HG03097 (cell line): Measurements from ENCODE around the gene TNS3.

ENCODE experiments used
- ATAC-seq: cut with Tn5 transposase; IDR thresholded peaks from one replicate; pipeline ENCODE4 v1.9.1; 2021; ENCODE audit not compliant: unreplicated experiment, low FRiP score

The TNS3 gene

GRCh38 chr7:47337531-47337930 lies 244.4 kb downstream of the TNS3 start:
- ATAC-seq, result peak; percentile 54

GRCh38 chr7:47336472-47337425 lies 245.2 kb downstream of the TNS3 start:
- no peak for ATAC-seq

- ATAC-seq, result no peak
Observed at GRCh38 chr7:47335557-47336471, 246.1 kb downstream of the TNS3 start.

- no peak for ATAC-seq
Observed at GRCh38 chr7:47335071-47335470, 246.8 kb downstream of the TNS3 start.

- ATAC-seq, result no peak
Observed at GRCh38 chr7:47333959-47334358, 248.0 kb downstream of the TNS3 start.

- no peak for ATAC-seq
Observed at GRCh38 chr7:47333554-47333887, 248.4 kb downstream of the TNS3 start.

- ATAC-seq, result no peak
Observed at GRCh38 chr7:47332681-47333553, 249.0 kb downstream of the TNS3 start.

GRCh38 chr7:47332213-47332612 lies 249.7 kb downstream of the TNS3 start:
- no peak for ATAC-seq

GRCh38 chr7:47331179-47331565 lies 250.7 kb downstream of the TNS3 start:
- no peak for ATAC-seq

GRCh38 chr7:47330561-47331178 lies 251.2 kb downstream of the TNS3 start:
- no peak for ATAC-seq

GRCh38 chr7:47330026-47330425 lies 251.9 kb downstream of the TNS3 start:
- ATAC-seq, result no peak

- ATAC-seq, result no peak
Observed at GRCh38 chr7:47329320-47329926, 252.5 kb downstream of the TNS3 start.

- ATAC-seq, result no peak
Observed at GRCh38 chr7:47328392-47329319, 253.3 kb downstream of the TNS3 start.

GRCh38 chr7:47327698-47328391 lies 254.1 kb downstream of the TNS3 start:
- no peak for ATAC-seq

GRCh38 chr7:47327346-47327697 lies 254.6 kb downstream of the TNS3 start:
- ATAC-seq, result no peak

- ATAC-seq, result no peak
Observed at GRCh38 chr7:47326808-47327207, 255.1 kb downstream of the TNS3 start.

GRCh38 chr7:47326220-47326619 lies 255.7 kb downstream of the TNS3 start:
- ATAC-seq, result no peak

- no peak for ATAC-seq
Observed at GRCh38 chr7:47325337-47325736, 256.6 kb downstream of the TNS3 start.
